Measurements from ENCODE around the gene ZNF385B.
"Not testable (repeated sequence)": the region's sequence is repeated elsewhere in the genome, so short reads cannot be mapped to it uniquely, and the experiment has no call there.

ZNF385B gene

GRCh38 chr2:179787601-179788000, 73.8 kb downstream of the ZNF385B start:
- no peak overlapping the region for H3K27ac Mint-ChIP-seq (ENCODE audit: low read depth)
- H3K9me3 Mint-ChIP-seq, result peaks cover 4% of the 10 kb centered on the region
- H3K27me3 Mint-ChIP-seq, result no peaks in the 10 kb centered on the region
- ATAC-seq (replicated peaks; ENCODE audit: extremely low read depth, poor library complexity, severe bottlenecking) (no peak), DNase-seq (ENCODE audit: low spot score in 2 of 2) (no peak)
- H3K4me3 Mint-ChIP-seq, result no peak overlapping the region
- no peaks in the 10 kb centered on the region for H3K36me3 Mint-ChIP-seq (ENCODE audit: insufficient read depth)
- no peaks in the 10 kb centered on the region for H3K4me1 Mint-ChIP-seq

- DNase-seq (ENCODE audit: low spot score in 2 of 2) (no peak), ATAC-seq (replicated peaks; ENCODE audit: extremely low read depth, poor library complexity, severe bottlenecking) (no peak)
- Mint-ChIP-seq H3K9me3 (peaks cover 4% of the 10 kb centered on the region), H3K27me3 (no peaks in the 10 kb centered on the region), H3K4me3 (no peak overlapping the region), H3K36me3 (ENCODE audit: insufficient read depth) (no peaks in the 10 kb centered on the region), H3K27ac (ENCODE audit: low read depth) (no peak overlapping the region), H3K4me1 (no peaks in the 10 kb centered on the region)
Observed at GRCh38 chr2:179785902-179786301, 75.5 kb downstream of the ZNF385B start.

GRCh38 chr2:179782346-179782745, 79.1 kb downstream of the ZNF385B start:
- not testable (repeated sequence) for H3K9me3 Mint-ChIP-seq; DNase-seq (ENCODE audit: low spot score in 2 of 2); H3K27ac Mint-ChIP-seq (ENCODE audit: low read depth); ATAC-seq (replicated peaks; ENCODE audit: extremely low read depth, poor library complexity, severe bottlenecking); H3K4me1 Mint-ChIP-seq; H3K4me3 Mint-ChIP-seq; H3K36me3 Mint-ChIP-seq (ENCODE audit: insufficient read depth); H3K27me3 Mint-ChIP-seq

- peaks cover 4% of the 10 kb centered on the region for H3K9me3 Mint-ChIP-seq
- no peak for DNase-seq (ENCODE audit: low spot score in 2 of 2)
Observed at GRCh38 chr2:179773986-179774385, 87.4 kb downstream of the ZNF385B start.

GRCh38 chr2:179772346-179772745, 89.1 kb downstream of the ZNF385B start:
- DNase-seq (ENCODE audit: low spot score in 2 of 2) (no peak), ATAC-seq (replicated peaks; ENCODE audit: extremely low read depth, poor library complexity, severe bottlenecking) (no peak)
- H3K4me3 Mint-ChIP-seq, result no peak overlapping the region
- H3K9me3 Mint-ChIP-seq, result peaks cover 4% of the 10 kb centered on the region
- no peak overlapping the region for H3K27ac Mint-ChIP-seq (ENCODE audit: low read depth)
- H3K27me3 Mint-ChIP-seq, result no peaks in the 10 kb centered on the region
- H3K4me1 Mint-ChIP-seq, result no peaks in the 10 kb centered on the region
- no peaks in the 10 kb centered on the region for H3K36me3 Mint-ChIP-seq (ENCODE audit: insufficient read depth)

More at GRCh38 chr2:179773986-179774385, 87.4 kb downstream of the ZNF385B start:
- Mint-ChIP-seq H3K4me1 (no peaks in the 10 kb centered on the region), H3K4me3 (no peak overlapping the region), H3K27me3 (no peaks in the 10 kb centered on the region), H3K27ac (ENCODE audit: low read depth) (no peak overlapping the region), H3K36me3 (ENCODE audit: insufficient read depth) (no peaks in the 10 kb centered on the region)
- no peak for ATAC-seq (replicated peaks; ENCODE audit: extremely low read depth, poor library complexity, severe bottlenecking)

- Mint-ChIP-seq H3K4me1 (no peaks in the 10 kb centered on the region), H3K4me3 (no peak overlapping the region), H3K9me3 (peaks cover 4% of the 10 kb centered on the region), H3K36me3 (ENCODE audit: insufficient read depth) (no peaks in the 10 kb centered on the region), H3K27ac (ENCODE audit: low read depth) (no peak overlapping the region), H3K27me3 (no peaks in the 10 kb centered on the region)
- DNase-seq (ENCODE audit: low spot score in 2 of 2), result no peak
- no peak for ATAC-seq (replicated peaks; ENCODE audit: extremely low read depth, poor library complexity, severe bottlenecking)
Observed at GRCh38 chr2:179771791-179772190, 89.6 kb downstream of the ZNF385B start.

GRCh38 chr2:179770029-179770428, 91.4 kb downstream of the ZNF385B start:
- Mint-ChIP-seq H3K27ac (ENCODE audit: low read depth) (no peak overlapping the region), H3K36me3 (ENCODE audit: insufficient read depth) (no peaks in the 10 kb centered on the region), H3K9me3 (peaks cover 3% of the 10 kb centered on the region), H3K4me3 (no peak overlapping the region), H3K27me3 (no peaks in the 10 kb centered on the region), H3K4me1 (no peaks in the 10 kb centered on the region)
- ATAC-seq (replicated peaks; ENCODE audit: extremely low read depth, poor library complexity, severe bottlenecking), result no peak
- no peak for DNase-seq (ENCODE audit: low spot score in 2 of 2)

- H3K4me1 Mint-ChIP-seq, result no peaks in the 10 kb centered on the region
- no peaks in the 10 kb centered on the region for H3K36me3 Mint-ChIP-seq (ENCODE audit: insufficient read depth)
- ATAC-seq (replicated peaks; ENCODE audit: extremely low read depth, poor library complexity, severe bottlenecking) (no peak), DNase-seq (ENCODE audit: low spot score in 2 of 2) (no peak)
- no peak overlapping the region for H3K4me3 Mint-ChIP-seq
- peaks cover 9% of the 10 kb centered on the region for H3K9me3 Mint-ChIP-seq
- no peaks in the 10 kb centered on the region for H3K27me3 Mint-ChIP-seq
- no peak overlapping the region for H3K27ac Mint-ChIP-seq (ENCODE audit: low read depth)
Observed at GRCh38 chr2:179769323-179769722, 92.1 kb downstream of the ZNF385B start.

GRCh38 chr2:179768765-179769164, 92.6 kb downstream of the ZNF385B start:
- ATAC-seq (replicated peaks; ENCODE audit: extremely low read depth, poor library complexity, severe bottlenecking) (no peak), DNase-seq (ENCODE audit: low spot score in 2 of 2) (no peak)
- Mint-ChIP-seq H3K27me3 (no peaks in the 10 kb centered on the region), H3K27ac (ENCODE audit: low read depth) (no peak overlapping the region), H3K36me3 (ENCODE audit: insufficient read depth) (no peaks in the 10 kb centered on the region), H3K4me1 (no peaks in the 10 kb centered on the region), H3K9me3 (peaks cover 9% of the 10 kb centered on the region), H3K4me3 (no peak overlapping the region)

- ATAC-seq (replicated peaks; ENCODE audit: extremely low read depth, poor library complexity, severe bottlenecking), result no peak
- Mint-ChIP-seq H3K9me3 (peaks cover 14% of the 10 kb centered on the region), H3K36me3 (ENCODE audit: insufficient read depth) (no peaks in the 10 kb centered on the region), H3K27me3 (no peaks in the 10 kb centered on the region), H3K4me1 (no peaks in the 10 kb centered on the region), H3K4me3 (no peak overlapping the region), H3K27ac (ENCODE audit: low read depth) (no peak overlapping the region)
- DNase-seq (ENCODE audit: low spot score in 2 of 2), result no peak
Observed at GRCh38 chr2:179765666-179766065, 95.7 kb downstream of the ZNF385B start.

GRCh38 chr2:179764710-179765109, 96.7 kb downstream of the ZNF385B start:
- Mint-ChIP-seq H3K9me3 (peaks cover 14% of the 10 kb centered on the region), H3K27me3 (no peaks in the 10 kb centered on the region), H3K4me1 (no peaks in the 10 kb centered on the region), H3K4me3 (no peak overlapping the region), H3K27ac (ENCODE audit: low read depth) (no peak overlapping the region), H3K36me3 (ENCODE audit: insufficient read depth) (no peaks in the 10 kb centered on the region)
- no peak for ATAC-seq (replicated peaks; ENCODE audit: extremely low read depth, poor library complexity, severe bottlenecking)
- DNase-seq (ENCODE audit: low spot score in 2 of 2), result no peak

GRCh38 chr2:179758636-179759035, 102.8 kb downstream of the ZNF385B start:
- no peak for ATAC-seq (replicated peaks; ENCODE audit: extremely low read depth, poor library complexity, severe bottlenecking)
- Mint-ChIP-seq H3K36me3 (ENCODE audit: insufficient read depth) (no peaks in the 10 kb centered on the region), H3K27me3 (no peaks in the 10 kb centered on the region), H3K27ac (ENCODE audit: low read depth) (no peak overlapping the region), H3K4me1 (no peaks in the 10 kb centered on the region), H3K9me3 (peaks cover 10% of the 10 kb centered on the region), H3K4me3 (no peak overlapping the region)
- DNase-seq (ENCODE audit: low spot score in 2 of 2), result no peak

- H3K4me3 Mint-ChIP-seq, result no peak overlapping the region
- H3K36me3 Mint-ChIP-seq (ENCODE audit: insufficient read depth), result no peaks in the 10 kb centered on the region
- no peaks in the 10 kb centered on the region for H3K4me1 Mint-ChIP-seq
- no peaks in the 10 kb centered on the region for H3K9me3 Mint-ChIP-seq
- DNase-seq (ENCODE audit: low spot score in 2 of 2) (no peak), ATAC-seq (replicated peaks; ENCODE audit: extremely low read depth, poor library complexity, severe bottlenecking) (no peak)
- H3K27ac Mint-ChIP-seq (ENCODE audit: low read depth), result no peak overlapping the region
- H3K27me3 Mint-ChIP-seq, result no peaks in the 10 kb centered on the region
Observed at GRCh38 chr2:179751163-179751809, 110.1 kb downstream of the ZNF385B start.

All from central memory CD8-positive, alpha-beta T cell (primary cell).